ENCODE measurements around the gene CCDC187. TPM values are rescaled to one million over a fixed set of nuclear protein-coding genes. Genes with fewer than 3 reads are reported as not detected.

The CCDC187 gene
- total RNA-seq, 4 donors from 2014 or later: 0.20 TPM; not detected in 3

- no peaks in the 10 kb centered on the region for H3K9me3 ChIP-seq
- TF ChIP-seq, protein P1, sequence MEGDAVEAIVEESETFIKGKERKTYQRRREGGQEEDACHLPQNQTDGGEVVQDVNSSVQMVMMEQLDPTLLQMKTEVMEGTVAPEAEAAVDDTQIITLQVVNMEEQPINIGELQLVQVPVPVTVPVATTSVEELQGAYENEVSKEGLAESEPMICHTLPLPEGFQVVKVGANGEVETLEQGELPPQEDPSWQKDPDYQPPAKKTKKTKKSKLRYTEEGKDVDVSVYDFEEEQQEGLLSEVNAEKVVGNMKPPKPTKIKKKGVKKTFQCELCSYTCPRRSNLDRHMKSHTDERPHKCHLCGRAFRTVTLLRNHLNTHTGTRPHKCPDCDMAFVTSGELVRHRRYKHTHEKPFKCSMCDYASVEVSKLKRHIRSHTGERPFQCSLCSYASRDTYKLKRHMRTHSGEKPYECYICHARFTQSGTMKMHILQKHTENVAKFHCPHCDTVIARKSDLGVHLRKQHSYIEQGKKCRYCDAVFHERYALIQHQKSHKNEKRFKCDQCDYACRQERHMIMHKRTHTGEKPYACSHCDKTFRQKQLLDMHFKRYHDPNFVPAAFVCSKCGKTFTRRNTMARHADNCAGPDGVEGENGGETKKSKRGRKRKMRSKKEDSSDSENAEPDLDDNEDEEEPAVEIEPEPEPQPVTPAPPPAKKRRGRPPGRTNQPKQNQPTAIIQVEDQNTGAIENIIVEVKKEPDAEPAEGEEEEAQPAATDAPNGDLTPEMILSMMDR (IDR thresholded peaks at IDR 0.05): no peak
- no peak for TF ChIP-seq EP300 (IDR thresholded peaks at IDR 0.05)
- TF ChIP-seq POLR2A (IDR thresholded peaks at IDR 0.05): no peak
- peaks cover 0 to 50% (median 0%) of the 10 kb centered on the region in 3 donors for H3K36me3 ChIP-seq
- H3K27ac ChIP-seq: no peak overlapping the region
- 89 to 94% methylated on average over 18 to 26 of the region's 27 CpGs for WGBS, 2 donors
- DNase-seq (ENCODE audit: low spot score in 2 of 2): no peak
- no peak overlapping the region for H3K4me3 ChIP-seq
- H3K4me1 ChIP-seq: peaks cover 0 to 9% (median 3%) of the 10 kb centered on the region in 4 donors
- H3K27me3 ChIP-seq: no peaks in the 10 kb centered on the region
Measured at GRCh38 chr9:136235709-136236455, 68.0 kb downstream of the CCDC187 start.

DNA sequence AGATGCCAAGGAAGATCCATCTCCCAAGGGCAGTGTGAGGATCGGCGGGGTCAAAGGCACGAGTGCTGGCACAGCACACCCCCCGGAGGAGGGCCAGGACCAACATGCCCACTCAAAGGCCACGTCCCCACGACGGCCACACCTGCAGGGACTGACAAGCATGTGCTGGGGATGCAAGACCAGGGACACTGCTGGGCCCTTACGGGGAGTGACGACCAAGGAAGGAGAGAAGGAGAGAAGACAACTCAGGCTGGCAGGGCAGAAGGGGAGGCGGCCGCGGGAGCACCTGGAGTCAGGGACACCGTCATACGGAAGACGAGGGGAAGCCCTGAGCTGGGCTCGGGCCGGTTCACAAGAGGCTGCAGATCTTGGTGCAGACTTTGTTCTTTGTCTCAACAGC is 68.7 kb downstream of the CCDC187 start:
- DNase-seq (ENCODE audit: low spot score in 2 of 2): no peak
- Histone ChIP-seq H3K36me3 (peaks cover 0 to 50% (median 0%) of the 10 kb centered on the region in 3 donors), H3K4me1 (peaks cover 0 to 9% (median 3%) of the 10 kb centered on the region in 4 donors), H3K4me3 (no peak overlapping the region), H3K27me3 (no peaks in the 10 kb centered on the region), H3K27ac (no peak overlapping the region), H3K9me3 (no peaks in the 10 kb centered on the region)
- no peak for TF ChIP-seq EP300 (IDR thresholded peaks at IDR 0.05)
- no peak for TF ChIP-seq POLR2A (IDR thresholded peaks at IDR 0.05)
- TF ChIP-seq, protein P1 (IDR thresholded peaks at IDR 0.05): no peak
- 91 to 94% methylated on average over 17 of the region's 17 CpGs for WGBS, 2 donors

- TF ChIP-seq EP300 (IDR thresholded peaks at IDR 0.05) (no peak), POLR2A (IDR thresholded peaks at IDR 0.05) (no peak)
- TF ChIP-seq, protein P1 (IDR thresholded peaks at IDR 0.05): no peak
- Histone ChIP-seq H3K27ac (no peak overlapping the region), H3K4me3 (no peak overlapping the region), H3K4me1 (peaks cover 0 to 5% (median 2%) of the 10 kb centered on the region in 4 donors), H3K27me3 (no peaks in the 10 kb centered on the region), H3K9me3 (no peaks in the 10 kb centered on the region), H3K36me3 (peaks cover 0 to 50% (median 0%) of the 10 kb centered on the region in 3 donors)
- 91 to 94% methylated on average over 19 to 21 of the region's 21 CpGs for WGBS, 2 donors
- DNase-seq (ENCODE audit: low spot score in 2 of 2): no peak
Measured at GRCh38 chr9:136234597-136234996, 69.3 kb downstream of the CCDC187 start.

DNA sequence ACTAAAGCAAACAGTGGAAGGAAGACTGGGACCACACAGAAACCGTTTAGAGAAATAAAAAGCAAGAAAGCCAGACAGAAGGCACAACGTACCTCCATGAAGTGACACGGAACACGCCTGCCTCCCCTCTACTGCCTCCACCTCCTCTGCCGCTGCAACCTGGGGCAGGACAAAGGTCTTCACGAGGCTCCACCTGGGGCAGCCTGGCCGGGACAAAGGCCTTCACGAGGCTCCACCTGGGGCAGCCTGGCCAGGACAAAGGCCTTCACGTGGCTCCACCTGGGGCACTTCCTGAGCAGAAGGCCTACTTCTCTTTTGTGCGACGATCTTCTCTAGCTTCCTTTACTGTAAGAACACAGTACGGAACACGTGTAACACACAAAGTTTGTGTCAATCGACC is 70.0 kb downstream of the CCDC187 start:
- Histone ChIP-seq H3K4me3 (no peak overlapping the region), H3K9me3 (no peaks in the 10 kb centered on the region), H3K36me3 (peaks cover 0 to 50% (median 0%) of the 10 kb centered on the region in 3 donors), H3K27ac (no peak overlapping the region), H3K4me1 (no peaks in the 10 kb centered on the region), H3K27me3 (no peaks in the 10 kb centered on the region)
- no peak for DNase-seq (ENCODE audit: low spot score in 2 of 2)
- TF ChIP-seq POLR2A (IDR thresholded peaks at IDR 0.05): no peak
- TF ChIP-seq, protein P1 (IDR thresholded peaks at IDR 0.05): no peak
- TF ChIP-seq EP300 (IDR thresholded peaks at IDR 0.05): no peak
- WGBS, 2 donors: 87 to 88% methylated on average over 14 of the region's 14 CpGs

DNA sequence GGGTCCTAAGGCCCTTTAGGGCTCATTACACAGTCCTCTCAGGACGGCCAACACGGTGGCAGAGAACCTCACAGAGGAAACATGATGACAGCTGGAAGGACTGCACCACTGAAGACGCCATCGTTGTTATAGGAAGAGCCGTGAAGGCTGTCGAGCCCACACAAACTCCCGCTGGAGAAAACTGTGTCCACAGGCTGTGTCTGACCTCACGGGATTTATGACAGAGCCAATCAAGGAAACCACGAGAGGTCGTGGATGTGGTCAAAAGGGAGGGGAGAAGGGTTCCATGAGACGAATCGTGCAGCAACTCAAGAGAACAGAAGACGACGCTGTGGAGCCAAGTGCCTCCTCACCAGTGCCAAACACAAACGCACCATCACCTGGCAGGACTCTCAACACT is 70.5 kb downstream of the CCDC187 start:
- H3K4me1 ChIP-seq: no peaks in the 10 kb centered on the region
- 73 to 75% methylated on average over 15 of the region's 15 CpGs for WGBS, 2 donors
- no peak overlapping the region for H3K27ac ChIP-seq
- no peak for TF ChIP-seq POLR2A (IDR thresholded peaks at IDR 0.05)
- TF ChIP-seq EP300 (IDR thresholded peaks at IDR 0.05): no peak
- TF ChIP-seq, protein P1 (IDR thresholded peaks at IDR 0.05): no peak
- no peaks in the 10 kb centered on the region for H3K9me3 ChIP-seq
- H3K4me3 ChIP-seq: no peak overlapping the region
- H3K27me3 ChIP-seq: no peaks in the 10 kb centered on the region
- H3K36me3 ChIP-seq: peaks cover 0 to 50% (median 0%) of the 10 kb centered on the region in 3 donors
- DNase-seq (ENCODE audit: low spot score in 2 of 2): no peak

Measured in tibial nerve (tissue), 4 donors.